ENCODE data around the gene KCNA2.

Gene KCNA2

GRCh38 chr1:110605901-110606656, at the start of gene KCNA2:
Gene KCNA2, minus strand, starts transcription at chr1:110606358. Its CDS starts 1,576 bp downstream, at chr1:110604782.
- peak; percentile 47 for DNase-seq (ENCODE audit: low spot score)

GRCh38 chr1:110650609-110651008, 44.5 kb upstream of the KCNA2 start:
- DNase-seq (ENCODE audit: low spot score), result no peak

GRCh38 chr1:110648417-110648816, 42.3 kb upstream of the KCNA2 start:
- no peak for DNase-seq (ENCODE audit: low spot score)

GRCh38 chr1:110647254-110647891, 41.2 kb upstream of the KCNA2 start:
- DNase-seq (ENCODE audit: low spot score), result no peak

- DNase-seq (ENCODE audit: low spot score), result peak; percentile 35
Measured at GRCh38 chr1:110645821-110646735, 39.9 kb upstream of the KCNA2 start.

GRCh38 chr1:110645211-110645610, 39.1 kb upstream of the KCNA2 start:
- no peak for DNase-seq (ENCODE audit: low spot score)

- DNase-seq (ENCODE audit: low spot score), result no peak
Measured at GRCh38 chr1:110643879-110644472, 37.8 kb upstream of the KCNA2 start.

GRCh38 chr1:110639724-110640386, 33.7 kb upstream of the KCNA2 start:
- DNase-seq (ENCODE audit: low spot score), result no peak

GRCh38 chr1:110638556-110638955, 32.4 kb upstream of the KCNA2 start:
- no peak for DNase-seq (ENCODE audit: low spot score)

- no peak for DNase-seq (ENCODE audit: low spot score)
Measured at GRCh38 chr1:110638058-110638457, 31.9 kb upstream of the KCNA2 start.

GRCh38 chr1:110637475-110637874, 31.3 kb upstream of the KCNA2 start:
- no peak for DNase-seq (ENCODE audit: low spot score)

GRCh38 chr1:110636149-110636935, 30.2 kb upstream of the KCNA2 start:
- DNase-seq (ENCODE audit: low spot score), result no peak

GRCh38 chr1:110635434-110635833, 29.3 kb upstream of the KCNA2 start:
- no peak for DNase-seq (ENCODE audit: low spot score)

- DNase-seq (ENCODE audit: low spot score), result peak; percentile 46
Measured at GRCh38 chr1:110634455-110635311, 28.5 kb upstream of the KCNA2 start.

- no peak for DNase-seq (ENCODE audit: low spot score)
Measured at GRCh38 chr1:110634086-110634454, 27.9 kb upstream of the KCNA2 start.

- DNase-seq (ENCODE audit: low spot score), result no peak
Measured at GRCh38 chr1:110633646-110634030, 27.5 kb upstream of the KCNA2 start.

GRCh38 chr1:110631836-110632620, 25.9 kb upstream of the KCNA2 start:
- DNase-seq (ENCODE audit: low spot score), result no peak

- peak; percentile 83 for DNase-seq (ENCODE audit: low spot score)
Measured at GRCh38 chr1:110630839-110631663, 24.9 kb upstream of the KCNA2 start.

All from GM03348 (cell line).